ENCODE measurements around the gene TMEM109.

TMEM109 gene

GRCh38 chr11:60891103-60891741, 22.7 kb upstream of the TMEM109 start:
- H3K4me3 ChIP-seq (ENCODE audit: low read length): no peak overlapping the region
- TF ChIP-seq, protein P1, sequence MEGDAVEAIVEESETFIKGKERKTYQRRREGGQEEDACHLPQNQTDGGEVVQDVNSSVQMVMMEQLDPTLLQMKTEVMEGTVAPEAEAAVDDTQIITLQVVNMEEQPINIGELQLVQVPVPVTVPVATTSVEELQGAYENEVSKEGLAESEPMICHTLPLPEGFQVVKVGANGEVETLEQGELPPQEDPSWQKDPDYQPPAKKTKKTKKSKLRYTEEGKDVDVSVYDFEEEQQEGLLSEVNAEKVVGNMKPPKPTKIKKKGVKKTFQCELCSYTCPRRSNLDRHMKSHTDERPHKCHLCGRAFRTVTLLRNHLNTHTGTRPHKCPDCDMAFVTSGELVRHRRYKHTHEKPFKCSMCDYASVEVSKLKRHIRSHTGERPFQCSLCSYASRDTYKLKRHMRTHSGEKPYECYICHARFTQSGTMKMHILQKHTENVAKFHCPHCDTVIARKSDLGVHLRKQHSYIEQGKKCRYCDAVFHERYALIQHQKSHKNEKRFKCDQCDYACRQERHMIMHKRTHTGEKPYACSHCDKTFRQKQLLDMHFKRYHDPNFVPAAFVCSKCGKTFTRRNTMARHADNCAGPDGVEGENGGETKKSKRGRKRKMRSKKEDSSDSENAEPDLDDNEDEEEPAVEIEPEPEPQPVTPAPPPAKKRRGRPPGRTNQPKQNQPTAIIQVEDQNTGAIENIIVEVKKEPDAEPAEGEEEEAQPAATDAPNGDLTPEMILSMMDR (IDR thresholded peaks at IDR 0.05; ENCODE audit: insufficient read depth, low read depth, low read length, missing control alignments): no peak
- no peak for DNase-seq (ENCODE audit: low read depth)

GRCh38 chr11:60895687-60896086, 18.3 kb upstream of the TMEM109 start:
- no peak for DNase-seq (ENCODE audit: low read depth)
- TF ChIP-seq, protein P1 (IDR thresholded peaks at IDR 0.05; ENCODE audit: insufficient read depth, low read depth, low read length, missing control alignments): no peak

GRCh38 chr11:60897496-60897895, 16.5 kb upstream of the TMEM109 start:
- peak; percentile 72 for DNase-seq (ENCODE audit: low read depth)
- TF ChIP-seq, protein P1 (IDR thresholded peaks at IDR 0.05; ENCODE audit: insufficient read depth, low read depth, low read length, missing control alignments): no peak
- H3K4me3 ChIP-seq (ENCODE audit: low read length): no peak overlapping the region

More at GRCh38 chr11:60895687-60896086, 18.3 kb upstream of the TMEM109 start:
- no peak overlapping the region for H3K4me3 ChIP-seq (ENCODE audit: low read length)

GRCh38 chr11:60899046-60899936, 14.7 kb upstream of the TMEM109 start:
- TF ChIP-seq, protein P1 (IDR thresholded peaks at IDR 0.05; ENCODE audit: insufficient read depth, low read depth, low read length, missing control alignments): peak; percentile 96
- no peak overlapping the region for H3K4me3 ChIP-seq (ENCODE audit: low read length)
- peak; percentile 70 for DNase-seq (ENCODE audit: low read depth)

DNA sequence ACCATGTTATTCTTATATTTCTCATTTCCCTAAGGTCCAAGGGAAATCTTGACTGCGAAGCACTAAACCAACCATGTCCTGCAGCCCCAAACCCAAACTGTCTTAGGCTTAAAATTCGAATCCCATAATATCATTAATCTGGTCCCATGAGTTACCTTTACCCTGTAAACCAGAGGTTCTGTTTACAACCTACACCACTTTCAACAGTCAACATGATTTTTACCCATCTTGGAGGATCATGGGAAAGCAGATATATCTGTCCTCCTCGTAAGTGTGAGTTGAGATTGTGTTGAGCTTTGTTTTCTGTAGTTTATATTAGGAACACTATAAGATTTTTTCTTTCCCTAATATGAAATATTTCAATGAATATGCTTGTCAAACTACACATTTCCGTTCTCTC, 14.0 kb upstream of the TMEM109 start:
- no peak overlapping the region for H3K4me3 ChIP-seq (ENCODE audit: low read length)
- DNase-seq (ENCODE audit: low read depth): no peak
- TF ChIP-seq, protein P1 (IDR thresholded peaks at IDR 0.05; ENCODE audit: insufficient read depth, low read depth, low read length, missing control alignments): no peak

GRCh38 chr11:60900673-60901404, 13.1 kb upstream of the TMEM109 start:
- no peak for DNase-seq (ENCODE audit: low read depth)
- H3K4me3 ChIP-seq (ENCODE audit: low read length): no peak overlapping the region
- TF ChIP-seq, protein P1 (IDR thresholded peaks at IDR 0.05; ENCODE audit: insufficient read depth, low read depth, low read length, missing control alignments): no peak
